ENCODE data around the gene SYNPO2L.

DNA sequence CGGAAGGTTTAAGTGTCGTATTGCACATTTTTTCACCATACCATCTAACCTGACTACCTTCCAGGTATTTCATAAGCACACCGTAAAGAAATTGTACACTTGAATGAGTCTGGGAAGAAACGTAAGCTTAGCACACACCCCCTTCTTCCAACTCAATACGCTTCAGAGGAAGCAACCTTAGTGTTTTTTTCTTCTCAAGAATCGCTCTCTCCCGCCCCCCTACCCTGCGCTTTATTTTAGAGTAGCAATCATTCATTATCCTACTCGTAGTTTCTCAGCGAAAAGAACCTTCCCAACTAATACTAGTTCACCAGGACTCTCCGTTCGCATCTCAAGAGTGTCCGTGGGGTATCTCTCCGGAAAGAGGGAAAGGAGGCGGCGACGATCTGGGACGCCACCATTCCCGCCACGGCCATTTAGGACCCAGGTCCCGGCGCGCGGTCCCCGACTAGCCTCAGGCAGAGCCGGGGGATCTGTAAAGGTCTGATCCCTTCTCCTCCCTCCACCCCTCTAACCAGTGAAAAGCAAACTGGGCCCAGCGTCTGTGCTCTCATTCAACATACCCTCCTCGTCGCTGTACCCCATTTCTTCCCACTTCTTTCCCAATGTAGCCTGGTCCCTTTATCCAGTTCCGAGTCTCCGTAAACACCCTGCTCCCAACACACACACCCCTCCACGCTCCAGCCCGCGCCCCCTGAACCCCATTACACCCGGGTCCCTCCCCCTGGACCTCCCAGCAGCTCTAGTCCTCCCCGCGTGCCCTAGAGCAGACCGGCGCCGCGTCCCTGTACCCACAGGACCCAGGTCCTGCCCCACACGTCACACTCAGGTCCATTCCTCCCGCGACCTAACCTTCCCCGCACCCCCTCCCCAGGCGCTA is 30.6 kb downstream of the SYNPO2L start:
- no peak for TF ChIP-seq GATA2 (IDR thresholded peaks at IDR 0.05; ENCODE audit: low read depth, low read length)
- no peak for TF ChIP-seq GATA3 (IDR thresholded peaks at IDR 0.05; ENCODE audit: low read depth, low read length)

All from SH-SY5Y (cell line).